Measurements from ENCODE around the gene TRMT5.

Gene TRMT5

DNA sequence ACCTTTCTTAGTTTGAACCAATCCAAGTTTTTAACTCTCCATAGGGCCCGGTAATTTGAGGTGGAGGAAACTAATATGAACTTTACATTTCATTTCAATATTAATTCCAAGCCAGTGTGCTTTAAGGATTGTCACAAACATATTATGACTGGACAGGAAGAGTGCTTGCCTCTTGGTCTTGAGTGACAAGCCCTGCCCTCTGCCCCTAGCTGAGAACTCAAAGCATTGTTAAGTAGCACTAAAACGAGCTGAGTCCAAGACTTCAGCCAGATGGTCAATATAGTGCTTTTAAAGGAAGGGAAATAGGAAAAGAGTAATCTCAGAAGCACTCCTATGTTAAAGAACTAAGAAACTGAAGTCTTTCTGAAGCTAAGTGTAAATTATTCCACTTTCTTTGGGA is 17.1 kb downstream of the TRMT5 start:
- no peak for DNase-seq

DNA sequence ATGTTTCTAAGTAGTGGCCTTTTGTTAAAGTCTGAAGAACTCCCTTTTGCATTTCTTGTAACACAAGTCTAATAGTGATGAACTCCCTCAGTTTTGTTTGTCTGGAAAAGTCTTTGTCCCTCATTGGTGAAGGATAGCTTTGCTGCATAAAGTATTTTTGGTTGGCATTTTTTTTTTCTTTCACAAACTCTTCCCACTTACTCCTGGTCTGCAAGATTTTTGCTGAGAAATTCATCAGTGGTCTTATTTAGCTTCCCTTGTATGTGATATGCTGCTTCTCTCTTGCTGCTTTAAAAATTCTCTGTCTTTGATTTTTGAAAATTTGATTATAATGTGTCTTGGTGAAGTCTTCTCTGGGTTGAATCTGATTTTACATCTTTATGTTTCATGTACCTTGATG is 22.7 kb downstream of the TRMT5 start:
- no peak for DNase-seq

GRCh38 chr14:60956632-60957031 is 24.2 kb downstream of the TRMT5 start:
- DNase-seq = no peak

GRCh38 chr14:60956202-60956601 is 24.7 kb downstream of the TRMT5 start:
- no peak for DNase-seq

GRCh38 chr14:60951776-60952435 is 29.0 kb downstream of the TRMT5 start:
- peak; percentile 64 for DNase-seq

DNA sequence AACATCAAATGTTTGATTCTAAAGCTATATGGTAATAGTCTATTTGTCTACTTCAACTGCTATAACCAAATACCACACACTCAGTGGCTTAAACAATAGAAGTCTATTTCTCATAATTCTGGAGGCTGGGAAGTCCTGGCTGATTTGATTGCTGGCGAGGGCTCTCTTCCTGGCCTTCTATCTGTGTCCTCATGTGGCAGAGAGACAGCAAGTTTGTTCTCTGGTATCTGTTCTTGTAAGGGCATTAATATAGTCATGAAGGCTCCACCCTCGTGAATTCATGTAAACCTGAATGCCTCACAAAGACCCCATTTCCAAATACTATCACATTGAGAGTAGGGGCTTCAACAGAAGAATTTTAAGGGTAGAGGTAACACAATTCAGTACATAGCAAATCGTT is 34.1 kb downstream of the TRMT5 start:
- DNase-seq = no peak

- DNase-seq = no peak
These were observed 34.9 kb downstream of the TRMT5 start for GRCh38 chr14:60945984-60946383.

GRCh38 chr14:60944204-60944603 is 36.7 kb downstream of the TRMT5 start:
- no peak for DNase-seq

- DNase-seq = no peak
These were observed 37.2 kb downstream of the TRMT5 start for GRCh38 chr14:60943637-60944032.

GRCh38 chr14:60935319-60935718 is 45.6 kb downstream of the TRMT5 start:
- no peak for DNase-seq

GRCh38 chr14:60933920-60934655 is 46.8 kb downstream of the TRMT5 start:
- no peak for DNase-seq

DNA sequence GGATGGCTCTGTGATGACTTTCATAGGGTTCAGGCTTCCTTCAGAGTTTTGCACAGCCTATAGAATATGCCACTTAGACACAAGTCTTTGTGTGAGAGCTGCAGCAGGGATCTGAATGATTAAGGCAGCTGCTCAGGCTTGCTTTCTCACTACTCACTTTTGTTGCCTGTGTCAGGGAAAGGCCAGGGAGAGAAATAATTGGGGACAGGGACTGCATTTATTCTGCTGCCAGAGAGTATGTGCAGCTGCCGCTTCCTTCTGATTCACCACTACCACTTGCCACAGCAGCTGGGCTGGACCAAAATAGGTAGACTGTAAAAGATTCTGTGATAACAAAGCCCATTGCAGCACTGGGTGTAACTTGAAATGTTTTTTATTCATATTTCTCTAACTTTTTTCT is 49.7 kb downstream of the TRMT5 start:
- no peak for DNase-seq

- DNase-seq = no peak
These were observed 54.9 kb downstream of the TRMT5 start for GRCh38 chr14:60926002-60926401.

- DNase-seq = no peak
These were observed 55.6 kb downstream of the TRMT5 start for GRCh38 chr14:60925286-60925685.

GRCh38 chr14:60922050-60922449 is 58.8 kb downstream of the TRMT5 start:
- DNase-seq = peak; percentile 42
